ENCODE measurements around the gene LGALS9B.
"Not testable (repeated sequence)": the region's sequence is repeated elsewhere in the genome, so short reads cannot be mapped to it uniquely, and the experiment has no call there.

Gene LGALS9B

GRCh38 chr17:20467447-20467846 is at the start of gene LGALS9B:
Gene LGALS9B (minus strand): TSS chr17:20467539. CDS start chr17:20467470, 69 bp downstream.
- not testable (repeated sequence) for DNase-seq

- not testable (repeated sequence) for DNase-seq
Observed at GRCh38 chr17:20516986-20517385, 49.6 kb upstream of the LGALS9B start.

GRCh38 chr17:20515099-20515498 is 47.8 kb upstream of the LGALS9B start:
- not testable (repeated sequence) for DNase-seq

- not testable (repeated sequence) for DNase-seq
Observed at GRCh38 chr17:20513539-20513938, 46.2 kb upstream of the LGALS9B start.

- DNase-seq, result not testable (repeated sequence)
Observed at GRCh38 chr17:20512378-20512777, 45.0 kb upstream of the LGALS9B start.

GRCh38 chr17:20511778-20512177 is 44.4 kb upstream of the LGALS9B start:
- DNase-seq, result not testable (repeated sequence)

- not testable (repeated sequence) for DNase-seq
Observed at GRCh38 chr17:20505333-20505732, 38.0 kb upstream of the LGALS9B start.

- DNase-seq, result not testable (repeated sequence)
Observed at GRCh38 chr17:20504388-20505066, 37.2 kb upstream of the LGALS9B start.

GRCh38 chr17:20501896-20502295 is 34.6 kb upstream of the LGALS9B start:
- DNase-seq, result not testable (repeated sequence)

- not testable (repeated sequence) for DNase-seq
Observed at GRCh38 chr17:20500346-20500745, 33.0 kb upstream of the LGALS9B start.

GRCh38 chr17:20495420-20495819 is 28.1 kb upstream of the LGALS9B start:
- not testable (repeated sequence) for DNase-seq

GRCh38 chr17:20494735-20495134 is 27.4 kb upstream of the LGALS9B start:
- not testable (repeated sequence) for DNase-seq

GRCh38 chr17:20494147-20494546 is 26.8 kb upstream of the LGALS9B start:
- not testable (repeated sequence) for DNase-seq

GRCh38 chr17:20492971-20493370 is 25.6 kb upstream of the LGALS9B start:
- not testable (repeated sequence) for DNase-seq

GRCh38 chr17:20492099-20492498 is 24.8 kb upstream of the LGALS9B start:
- not testable (repeated sequence) for DNase-seq

- DNase-seq, result not testable (repeated sequence)
Observed at GRCh38 chr17:20484930-20485329, 17.6 kb upstream of the LGALS9B start.

- DNase-seq, result not testable (repeated sequence)
Observed at GRCh38 chr17:20479889-20480591, 12.7 kb upstream of the LGALS9B start.

GRCh38 chr17:20477398-20478071 is 10.2 kb upstream of the LGALS9B start:
- DNase-seq, result not testable (repeated sequence)

- not testable (repeated sequence) for DNase-seq
Observed at GRCh38 chr17:20475137-20475831, 7.9 kb upstream of the LGALS9B start.

GRCh38 chr17:20474081-20474480 is 6.7 kb upstream of the LGALS9B start:
- not testable (repeated sequence) for DNase-seq

GRCh38 chr17:20469946-20470345 is 2.6 kb upstream of the LGALS9B start:
- not testable (repeated sequence) for DNase-seq

- DNase-seq, result not testable (repeated sequence)
Observed at GRCh38 chr17:20469107-20469506, 1.8 kb upstream of the LGALS9B start.

- peak; percentile 2 for DNase-seq
Observed at GRCh38 chr17:20466999-20467398, 340 bp downstream of the LGALS9B start.

All from suppressor macrophage treated with lipopolysaccharide for 4 hours (primary cell).